Nephron progenitor cell (in vitro differentiated cells): ENCODE measurements around the gene MAPK8.

Experiments
- DNase-seq: peaks from one replicate; pipeline ENCODE4 v3.0.0; 2021
- H3K27ac Mint-ChIP-seq: 2 replicates; pipeline ENCODE4 v1.8.0; 2021; ENCODE audit warnings: mild to moderate bottlenecking, moderate library complexity, mixed read lengths
- H3K27me3 Mint-ChIP-seq: 2 replicates; pipeline ENCODE4 v1.8.0; 2021; ENCODE audit warnings: mild to moderate bottlenecking, low read depth, mixed read lengths; ENCODE audit not compliant: poor library complexity
- H3K36me3 Mint-ChIP-seq: 2 replicates; pipeline ENCODE4 v1.8.0; 2021; ENCODE audit warnings: low read depth, mixed read lengths
- H3K4me1 Mint-ChIP-seq: 2 replicates; pipeline ENCODE4 v1.8.0; 2021; ENCODE audit warnings: mixed read lengths
- H3K4me3 Mint-ChIP-seq: 2 replicates; pipeline ENCODE4 v1.8.0; 2021; ENCODE audit warnings: mild to moderate bottlenecking, moderate library complexity, mixed read lengths
- H3K9me3 Mint-ChIP-seq: 2 replicates; pipeline ENCODE4 v1.8.0; 2021; ENCODE audit warnings: mild to moderate bottlenecking, moderate library complexity, mixed read lengths
- CTCF ChIP-seq: fragments of 200-600 bp; sonication (generic); IDR thresholded peaks from 2 replicates; pipeline ENCODE4 v1.5.0; 2021; ENCODE audit warnings: antibody characterized with exemption

Gene MAPK8

GRCh38 chr10:48453451-48454301 is 147.2 kb downstream of the MAPK8 start:
- H3K4me3 Mint-ChIP-seq = no peak overlapping the region
- no peaks in the 10 kb centered on the region for H3K36me3 Mint-ChIP-seq
- peaks cover 26% of the 10 kb centered on the region for H3K4me1 Mint-ChIP-seq
- H3K9me3 Mint-ChIP-seq = no peaks in the 10 kb centered on the region
- no peak for TF ChIP-seq CTCF
- H3K27me3 Mint-ChIP-seq = no peaks in the 10 kb centered on the region
- peak overlapping the region; percentile 59 for H3K27ac Mint-ChIP-seq
- peak; percentile 1 for DNase-seq

- TF ChIP-seq CTCF = no peak
- Mint-ChIP-seq H3K27me3 (no peaks in the 10 kb centered on the region), H3K36me3 (no peaks in the 10 kb centered on the region), H3K4me3 (no peak overlapping the region), H3K4me1 (peaks cover 24% of the 10 kb centered on the region), H3K27ac (no peak overlapping the region), H3K9me3 (no peaks in the 10 kb centered on the region)
- DNase-seq = peak; percentile 2
These were observed 148.0 kb downstream of the MAPK8 start for GRCh38 chr10:48454302-48455054.

GRCh38 chr10:48455055-48455391 is 148.5 kb downstream of the MAPK8 start:
- no peak overlapping the region for H3K27ac Mint-ChIP-seq
- no peaks in the 10 kb centered on the region for H3K36me3 Mint-ChIP-seq
- DNase-seq = peak; percentile 1
- no peak overlapping the region for H3K4me3 Mint-ChIP-seq
- H3K4me1 Mint-ChIP-seq = peaks cover 24% of the 10 kb centered on the region
- no peaks in the 10 kb centered on the region for H3K9me3 Mint-ChIP-seq
- H3K27me3 Mint-ChIP-seq = no peaks in the 10 kb centered on the region
- TF ChIP-seq CTCF = no peak

- TF ChIP-seq CTCF = no peak
These were observed 149.1 kb downstream of the MAPK8 start for GRCh38 chr10:48455392-48456151.

GRCh38 chr10:48456361-48456804 is 149.9 kb downstream of the MAPK8 start:
- Mint-ChIP-seq H3K9me3 (no peaks in the 10 kb centered on the region), H3K4me1 (peaks cover 24% of the 10 kb centered on the region), H3K27me3 (peaks cover 3% of the 10 kb centered on the region), H3K27ac (no peak overlapping the region), H3K4me3 (no peak overlapping the region), H3K36me3 (no peaks in the 10 kb centered on the region)
- DNase-seq = peak; percentile 35
- no peak for TF ChIP-seq CTCF

More at GRCh38 chr10:48455392-48456151, 149.1 kb downstream of the MAPK8 start:
- Mint-ChIP-seq H3K27me3 (peaks cover 3% of the 10 kb centered on the region), H3K9me3 (no peaks in the 10 kb centered on the region), H3K27ac (no peak overlapping the region), H3K4me1 (peaks cover 24% of the 10 kb centered on the region), H3K36me3 (no peaks in the 10 kb centered on the region), H3K4me3 (no peak overlapping the region)
- peak; percentile 6 for DNase-seq
